GM18507 (cell line): ENCODE results near the gene NBPF11.
"Not testable (repeated sequence)": the region's sequence is repeated elsewhere in the genome, so short reads cannot be mapped to it uniquely, and the experiment has no call there.

ENCODE experiments used
- DNase-seq: peaks from one replicate; pipeline ENCODE4 v3.0.0; 2011; ENCODE audit warnings: low read depth; ENCODE audit not compliant: insufficient read length; ENCODE audit errors: extremely low spot score
- FAIRE-seq: peaks from 2 replicates; lab custom pipeline; 2011; peaks lifted over from hg19 to GRCh38; lab: Jason Lieb, UNC

Gene NBPF11

GRCh38 chr1:148151371-148151819 is 686 bp downstream of the NBPF11 start:
- FAIRE-seq, DNase-seq: not testable (repeated sequence)

DNA sequence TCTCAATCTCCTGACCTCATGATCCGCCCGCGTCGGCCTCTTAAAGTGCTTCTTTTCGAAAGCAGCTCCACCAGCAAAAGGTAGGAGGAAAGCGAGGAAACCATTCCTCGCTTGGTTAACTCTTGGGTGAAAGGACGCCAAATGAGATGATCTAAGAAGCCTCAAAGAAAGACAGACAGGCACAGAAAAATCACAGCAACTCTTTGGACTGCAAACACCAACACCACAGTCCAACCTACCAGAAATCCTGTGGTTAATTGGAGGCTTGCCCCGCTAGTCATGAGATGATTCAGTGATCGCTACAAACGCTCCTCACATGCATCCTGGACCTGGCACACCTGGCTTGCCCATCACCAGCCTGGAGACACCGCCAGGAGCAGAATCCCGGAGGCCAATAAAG is 1.1 kb downstream of the NBPF11 start:
- FAIRE-seq, DNase-seq: not testable (repeated sequence)

DNA sequence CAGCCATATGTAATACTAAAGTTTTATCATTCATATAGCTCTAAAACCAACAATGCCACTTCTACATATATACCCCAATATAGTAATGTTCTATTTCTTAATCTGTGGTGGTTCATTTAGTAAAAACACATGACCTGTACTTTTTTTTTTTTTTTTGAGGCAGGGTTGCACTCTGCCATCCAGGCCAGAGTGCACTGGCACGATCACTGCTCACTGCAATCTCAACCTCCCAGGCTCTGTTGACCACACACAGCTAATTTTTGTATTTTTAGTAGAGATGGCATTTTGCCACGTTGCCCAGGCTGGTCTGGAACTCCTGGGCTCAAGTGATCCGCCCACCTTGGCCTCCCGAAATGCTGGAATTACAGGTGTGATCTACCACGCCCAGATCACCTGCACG is 2.1 kb downstream of the NBPF11 start:
- not testable (repeated sequence) for FAIRE-seq, DNase-seq

GRCh38 chr1:148149050-148149815 is 2.8 kb downstream of the NBPF11 start:
- DNase-seq, FAIRE-seq: not testable (repeated sequence)

- not testable (repeated sequence) for DNase-seq, FAIRE-seq
Observed at GRCh38 chr1:148147052-148147838, 4.8 kb downstream of the NBPF11 start.

DNA sequence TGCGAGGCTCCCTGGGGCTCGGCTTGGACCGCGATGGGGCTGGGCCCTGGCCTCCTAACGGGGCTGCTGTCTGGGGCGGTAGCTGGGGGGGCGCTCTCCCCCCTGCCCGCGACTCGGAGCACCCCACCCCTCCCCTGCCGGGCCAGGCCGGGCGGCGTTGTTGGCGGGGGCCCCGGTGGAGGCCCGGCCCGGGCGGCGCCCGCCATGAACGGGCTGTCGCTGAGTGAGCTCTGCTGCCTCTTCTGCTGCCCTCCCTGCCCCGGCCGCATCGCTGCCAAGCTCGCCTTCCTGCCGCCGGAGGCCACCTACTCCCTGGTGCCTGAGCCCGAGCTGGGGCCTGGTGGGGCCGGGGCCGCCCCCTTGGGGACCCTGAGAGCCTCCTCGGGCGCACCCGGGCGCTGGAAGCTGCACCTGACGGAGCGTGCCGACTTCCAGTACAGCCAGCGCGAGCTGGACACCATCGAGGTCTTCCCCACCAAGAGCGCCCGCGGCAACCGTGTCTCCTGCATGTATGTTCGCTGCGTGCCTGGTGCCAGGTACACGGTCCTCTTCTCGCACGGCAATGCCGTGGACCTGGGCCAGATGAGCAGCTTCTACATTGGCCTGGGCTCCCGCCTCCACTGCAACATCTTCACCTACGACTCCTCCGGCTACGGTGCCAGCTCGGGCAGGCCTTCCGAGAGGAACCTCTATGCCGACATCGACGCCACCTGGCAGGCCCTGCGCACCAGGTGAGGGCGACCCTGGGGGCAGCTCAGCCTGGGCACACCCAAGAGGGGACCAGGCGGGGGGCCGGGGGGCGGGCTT is 5.7 kb downstream of the NBPF11 start:
- FAIRE-seq, DNase-seq: not testable (repeated sequence)

DNA sequence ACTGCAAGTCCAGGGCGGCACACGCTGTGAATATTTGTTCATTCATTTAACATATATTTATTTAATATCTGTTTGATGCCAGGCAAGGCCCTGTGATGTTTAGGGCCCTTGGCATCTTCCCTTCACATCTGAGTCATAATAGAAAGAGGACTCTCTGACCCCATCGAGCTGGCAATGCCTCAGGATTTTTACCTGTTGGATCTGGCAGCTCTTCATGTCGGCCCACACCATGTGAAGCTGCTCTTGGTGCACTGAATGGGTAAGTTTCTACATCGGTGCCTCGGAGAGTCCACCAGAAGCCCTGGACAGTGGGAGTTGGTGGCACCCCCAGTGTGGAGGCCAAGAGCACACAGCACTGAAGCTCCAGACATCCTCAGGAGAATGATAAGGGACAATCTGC is 8.9 kb downstream of the NBPF11 start:
- not testable (repeated sequence) for DNase-seq, FAIRE-seq

- not testable (repeated sequence) for FAIRE-seq
Observed at GRCh38 chr1:148141936-148142335, 10.1 kb downstream of the NBPF11 start.

DNA sequence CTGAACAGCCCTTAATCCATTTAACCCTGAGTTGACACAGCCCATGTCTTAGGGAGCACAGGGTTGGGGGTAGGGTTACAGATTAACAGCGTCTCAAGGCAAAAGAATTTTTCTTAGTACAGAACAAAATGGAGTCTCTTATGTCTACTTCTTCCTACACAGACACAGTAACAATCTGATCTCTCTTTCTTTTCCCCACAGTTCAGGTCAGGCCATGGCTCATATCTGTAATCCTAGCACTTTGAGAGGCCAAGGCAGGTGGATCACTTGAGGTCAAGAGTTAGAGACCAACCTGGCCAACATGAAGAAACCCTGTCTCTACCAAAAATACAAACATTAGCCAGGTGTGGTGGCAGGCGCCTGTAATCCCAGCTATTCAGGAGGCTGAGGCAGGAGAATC is 13.5 kb downstream of the NBPF11 start:
- DNase-seq, FAIRE-seq: not testable (repeated sequence)

More at GRCh38 chr1:148141936-148142335, 10.1 kb downstream of the NBPF11 start:
- not testable (repeated sequence) for DNase-seq

GRCh38 chr1:148122341-148122740 is 29.7 kb downstream of the NBPF11 start:
- not testable (repeated sequence) for DNase-seq, FAIRE-seq

DNA sequence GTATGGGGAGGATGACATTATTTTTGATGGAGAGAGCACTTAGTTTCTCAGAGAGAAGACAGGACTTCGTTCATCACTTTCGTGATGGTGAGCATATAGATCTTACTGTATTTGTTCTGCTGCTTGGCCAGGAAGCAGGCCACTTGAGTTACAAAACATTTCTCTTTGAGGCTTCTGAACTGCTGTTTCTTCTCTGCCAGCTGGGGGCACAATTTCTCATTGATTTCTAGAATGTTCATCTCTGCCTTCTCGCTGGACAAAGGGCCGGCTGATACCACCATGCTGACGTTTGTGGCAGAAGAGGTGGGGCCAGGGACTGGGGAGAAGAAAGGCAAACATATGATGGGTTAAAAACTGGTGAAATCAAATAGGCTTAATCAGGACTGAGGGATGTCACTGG is 31.7 kb downstream of the NBPF11 start:
- not testable (repeated sequence) for FAIRE-seq, DNase-seq

- FAIRE-seq, DNase-seq: not testable (repeated sequence)
Observed at GRCh38 chr1:148095732-148096131, 56.3 kb downstream of the NBPF11 start.

- DNase-seq, FAIRE-seq: not testable (repeated sequence)
Observed at GRCh38 chr1:148086196-148086595, 65.9 kb downstream of the NBPF11 start.

GRCh38 chr1:148081205-148081604 is 70.9 kb downstream of the NBPF11 start:
- not testable (repeated sequence) for DNase-seq, FAIRE-seq

DNA sequence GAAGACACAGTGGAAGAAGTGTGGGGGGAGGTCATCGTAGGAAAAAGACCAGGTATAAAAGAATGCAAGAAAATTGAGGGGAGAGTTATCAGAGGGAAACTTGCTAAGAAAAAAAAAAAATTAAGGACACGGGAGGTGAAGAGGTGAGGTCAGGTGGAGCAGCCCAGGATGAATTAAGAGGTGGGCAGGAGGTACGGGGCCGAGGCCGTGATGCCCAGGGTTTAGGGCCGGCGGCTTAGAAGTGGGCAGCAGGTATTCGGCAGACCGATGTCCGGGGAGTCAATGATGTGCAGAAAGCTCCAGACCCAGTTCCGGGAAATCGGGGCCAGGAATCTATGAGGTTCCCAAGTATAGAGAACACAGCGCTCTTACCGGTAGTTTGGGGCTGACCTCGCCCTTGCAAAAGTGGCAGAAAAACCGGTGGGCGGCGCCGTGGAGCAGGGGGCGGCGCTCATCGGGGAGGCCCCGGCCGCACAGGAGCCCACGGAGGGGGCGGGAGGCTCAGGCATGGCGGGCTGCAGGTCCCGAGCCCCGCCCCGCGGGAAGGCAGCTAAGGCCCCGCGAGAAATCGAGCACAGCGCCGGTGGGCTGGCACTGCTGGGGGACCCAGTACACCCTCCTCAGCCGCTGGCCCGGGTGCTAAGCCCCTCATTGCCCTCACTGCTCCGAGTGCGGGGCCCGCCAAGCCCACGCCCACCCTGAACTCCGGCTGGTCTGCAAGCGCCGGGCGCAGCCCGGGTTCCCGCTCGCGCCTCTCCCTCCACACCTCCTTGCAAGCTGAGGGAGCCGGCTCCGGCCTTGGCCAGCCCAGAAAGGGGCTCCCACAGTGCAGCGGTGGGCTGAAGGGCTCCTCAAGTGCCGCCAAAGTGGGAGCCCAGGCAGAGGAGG is 73.2 kb downstream of the NBPF11 start:
- FAIRE-seq, DNase-seq: not testable (repeated sequence)

- not testable (repeated sequence) for FAIRE-seq
Observed at GRCh38 chr1:148078090-148078489, 74.0 kb downstream of the NBPF11 start.

DNA sequence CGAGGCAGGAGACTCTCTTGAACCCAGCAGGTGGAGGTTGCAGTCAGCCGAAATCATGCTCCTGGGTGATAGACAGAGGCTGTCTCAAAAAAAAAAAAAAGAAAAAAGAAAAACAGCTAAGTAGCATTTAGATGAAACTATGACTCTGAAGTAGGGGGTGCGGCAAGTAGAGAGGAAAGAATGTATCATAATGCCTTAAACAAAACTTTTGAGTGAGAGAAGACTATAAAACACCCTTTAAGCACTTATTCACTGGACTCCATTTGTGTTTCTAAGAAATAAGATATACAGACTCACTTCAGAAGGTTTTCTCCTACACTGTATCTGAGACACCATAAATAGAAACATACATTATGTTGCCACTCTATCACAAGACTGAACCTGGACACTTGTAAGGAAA is 74.6 kb downstream of the NBPF11 start:
- not testable (repeated sequence) for DNase-seq, FAIRE-seq

More at GRCh38 chr1:148078090-148078489, 74.0 kb downstream of the NBPF11 start:
- not testable (repeated sequence) for DNase-seq

GRCh38 chr1:148073392-148073791 is 78.7 kb downstream of the NBPF11 start:
- not testable (repeated sequence) for DNase-seq, FAIRE-seq
